G401.6 (cell line): ENCODE measurements around the gene BICD2.

Experiments
- FAIRE-seq: peaks from 2 replicates; lab custom pipeline; 2012; peaks lifted over from hg19 to GRCh38; lab: Jason Lieb, UNC

BICD2 gene

DNA sequence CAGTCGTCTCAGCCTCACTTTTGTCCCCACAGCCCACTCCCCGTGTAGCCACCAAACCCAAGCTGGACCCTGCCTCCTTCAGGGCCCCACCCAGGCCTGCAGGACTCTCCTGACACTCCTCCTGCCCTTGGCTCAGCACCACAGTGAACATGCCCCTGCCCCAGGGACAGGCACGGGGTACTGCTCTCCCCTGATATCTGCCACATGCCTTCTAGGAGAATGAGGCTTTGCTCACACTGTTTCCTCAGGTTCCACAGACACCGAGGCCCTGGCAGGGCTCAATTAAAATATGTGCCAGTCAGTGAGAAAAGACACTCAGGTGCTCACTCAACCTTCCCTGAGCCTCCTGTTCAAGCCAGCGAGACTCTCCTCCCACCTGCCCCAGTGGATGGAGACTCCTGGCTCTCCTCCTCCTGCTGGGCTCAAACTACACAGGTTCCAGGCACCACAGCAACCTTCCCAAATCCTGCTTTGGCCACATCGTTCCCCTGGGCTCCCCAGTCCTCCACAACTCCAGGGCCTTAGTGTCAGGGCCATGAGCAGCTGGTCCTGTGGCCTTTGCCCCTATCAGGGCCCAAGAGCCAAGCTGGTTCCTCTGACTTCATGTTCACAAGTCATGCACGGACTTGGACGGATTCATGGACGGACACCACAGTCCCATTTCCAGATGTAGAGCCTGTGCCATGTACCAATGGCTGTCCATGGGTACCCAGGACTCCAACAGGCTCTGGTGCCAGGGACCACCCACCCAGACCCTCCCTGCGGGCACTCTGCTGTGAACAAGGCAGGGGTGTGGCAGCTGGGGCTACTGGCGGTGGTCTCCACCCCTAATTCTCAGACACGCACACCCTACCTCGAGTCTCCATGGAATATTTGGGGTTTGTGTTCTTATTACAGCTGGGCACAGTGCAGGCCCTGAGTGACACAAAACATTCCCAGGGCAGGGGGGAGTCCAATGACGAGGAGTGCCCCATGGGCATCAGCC lies 36.6 kb downstream of the BICD2 start:
- no peak for FAIRE-seq

DNA sequence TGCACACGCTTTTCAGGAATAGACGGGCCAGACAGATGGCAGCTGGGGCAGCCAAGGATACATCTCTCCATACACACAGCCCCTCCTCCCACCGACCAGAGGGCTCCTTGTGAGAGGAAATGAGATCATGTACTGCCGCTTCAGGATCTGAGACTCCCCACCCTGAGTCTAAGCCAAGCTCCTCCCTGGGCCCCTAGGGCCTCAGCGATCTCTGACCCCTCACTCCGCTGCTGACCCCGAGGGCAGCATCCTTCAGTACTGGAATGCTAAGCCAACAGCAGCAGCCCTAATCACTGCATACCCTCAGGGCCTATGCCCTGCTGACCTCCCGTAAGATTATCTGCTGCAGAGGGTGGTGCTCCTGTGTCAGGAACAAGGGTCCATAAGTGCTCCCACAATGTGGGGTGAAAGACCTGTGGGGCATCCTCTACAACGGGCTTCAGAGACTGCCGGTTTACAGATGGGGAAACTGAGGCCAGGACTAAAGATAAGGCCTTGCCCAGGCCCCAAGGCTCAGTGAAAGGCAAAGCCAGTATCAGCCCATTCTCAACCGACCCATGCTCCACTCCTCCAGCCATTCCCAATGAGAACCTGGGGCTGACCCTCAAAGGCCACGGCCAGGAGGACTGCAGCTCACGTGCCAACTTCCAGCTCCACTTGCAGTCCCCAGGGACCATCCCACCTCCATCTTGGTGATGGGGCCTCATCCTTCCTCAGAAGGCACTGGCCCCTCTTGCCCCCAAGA lies 37.5 kb downstream of the BICD2 start:
- no peak for FAIRE-seq

- no peak for FAIRE-seq
These were observed 38.3 kb downstream of the BICD2 start for GRCh38 chr9:92726348-92726747.

- FAIRE-seq = no peak
These were observed 38.9 kb downstream of the BICD2 start for GRCh38 chr9:92725766-92726165.

- no peak for FAIRE-seq
These were observed 39.4 kb downstream of the BICD2 start for GRCh38 chr9:92725266-92725545.

- FAIRE-seq = no peak
These were observed 39.9 kb downstream of the BICD2 start for GRCh38 chr9:92724528-92725265.

DNA sequence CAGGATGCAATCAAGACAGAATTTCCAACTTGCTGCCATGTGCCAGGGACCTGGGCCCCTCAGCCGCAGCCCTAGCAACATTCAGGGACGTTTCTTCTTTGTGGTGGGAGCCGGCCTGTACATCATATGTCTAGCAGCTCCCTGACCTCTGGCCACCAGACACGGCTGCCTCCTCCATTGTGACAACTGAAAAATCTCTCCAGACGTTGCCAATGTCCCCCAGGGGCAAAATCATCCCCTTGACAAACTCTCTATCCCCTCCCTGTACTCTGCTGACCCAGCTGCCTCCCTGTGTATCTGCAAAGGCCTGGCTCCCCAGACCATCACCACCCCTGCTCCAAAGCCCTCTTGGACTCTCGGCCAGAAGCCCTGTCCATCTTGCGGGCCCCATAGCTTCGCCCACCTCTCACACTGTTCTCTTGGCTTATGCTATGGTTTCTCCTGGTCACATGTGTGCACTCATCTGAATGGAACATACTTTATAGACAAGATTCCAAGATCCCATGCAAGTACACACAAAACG lies 40.8 kb downstream of the BICD2 start:
- no peak for FAIRE-seq

DNA sequence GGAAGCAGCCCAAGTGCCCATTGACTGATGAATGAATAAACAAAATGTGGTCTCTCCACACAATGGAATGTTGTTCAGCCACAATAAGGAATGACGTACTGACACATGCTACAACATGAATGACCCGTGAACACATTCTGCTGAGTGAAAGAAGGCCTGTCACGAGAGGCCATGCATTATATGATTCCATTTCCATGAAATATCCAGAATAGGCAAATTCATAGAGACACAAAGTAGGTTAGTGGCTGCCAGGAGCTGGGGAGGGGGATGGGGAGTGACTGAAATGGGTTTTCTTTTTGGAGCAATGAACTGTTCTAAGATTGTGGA lies 41.4 kb downstream of the BICD2 start:
- FAIRE-seq = no peak

GRCh38 chr9:92722386-92723298 lies 42.0 kb downstream of the BICD2 start:
- FAIRE-seq = no peak

GRCh38 chr9:92721548-92721947 lies 43.1 kb downstream of the BICD2 start:
- no peak for FAIRE-seq

GRCh38 chr9:92720807-92721535 lies 43.7 kb downstream of the BICD2 start:
- no peak for FAIRE-seq

DNA sequence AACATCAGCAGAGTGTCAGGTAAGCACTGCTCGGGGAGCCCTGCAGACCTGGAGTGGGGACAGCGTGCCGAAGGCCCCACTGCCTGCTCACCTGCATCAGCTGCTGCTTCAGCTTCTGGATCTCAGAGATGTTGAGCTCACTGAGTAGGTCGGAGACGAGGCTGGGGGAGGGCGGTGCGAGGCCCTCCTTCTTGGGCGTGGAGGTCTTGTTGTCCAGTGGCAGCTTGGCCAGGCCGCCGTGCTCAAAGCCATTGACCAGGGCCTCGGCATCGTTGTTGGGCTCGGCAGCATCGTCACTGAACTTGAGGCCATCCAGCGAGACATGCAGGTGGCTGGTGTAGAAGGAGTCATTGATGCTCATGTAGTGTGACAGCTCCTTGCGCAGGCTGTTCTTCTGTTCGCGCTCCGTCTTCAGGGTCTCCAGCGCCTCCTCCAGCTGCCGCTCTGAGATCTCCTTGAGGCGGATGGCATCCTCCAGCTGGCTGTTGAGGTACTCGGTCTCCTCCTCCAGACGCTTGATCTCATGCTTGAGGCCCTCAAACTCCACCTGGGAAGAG lies 44.3 kb downstream of the BICD2 start:
- no peak for FAIRE-seq

- FAIRE-seq = no peak
These were observed 45.5 kb downstream of the BICD2 start for GRCh38 chr9:92719028-92719647.

DNA sequence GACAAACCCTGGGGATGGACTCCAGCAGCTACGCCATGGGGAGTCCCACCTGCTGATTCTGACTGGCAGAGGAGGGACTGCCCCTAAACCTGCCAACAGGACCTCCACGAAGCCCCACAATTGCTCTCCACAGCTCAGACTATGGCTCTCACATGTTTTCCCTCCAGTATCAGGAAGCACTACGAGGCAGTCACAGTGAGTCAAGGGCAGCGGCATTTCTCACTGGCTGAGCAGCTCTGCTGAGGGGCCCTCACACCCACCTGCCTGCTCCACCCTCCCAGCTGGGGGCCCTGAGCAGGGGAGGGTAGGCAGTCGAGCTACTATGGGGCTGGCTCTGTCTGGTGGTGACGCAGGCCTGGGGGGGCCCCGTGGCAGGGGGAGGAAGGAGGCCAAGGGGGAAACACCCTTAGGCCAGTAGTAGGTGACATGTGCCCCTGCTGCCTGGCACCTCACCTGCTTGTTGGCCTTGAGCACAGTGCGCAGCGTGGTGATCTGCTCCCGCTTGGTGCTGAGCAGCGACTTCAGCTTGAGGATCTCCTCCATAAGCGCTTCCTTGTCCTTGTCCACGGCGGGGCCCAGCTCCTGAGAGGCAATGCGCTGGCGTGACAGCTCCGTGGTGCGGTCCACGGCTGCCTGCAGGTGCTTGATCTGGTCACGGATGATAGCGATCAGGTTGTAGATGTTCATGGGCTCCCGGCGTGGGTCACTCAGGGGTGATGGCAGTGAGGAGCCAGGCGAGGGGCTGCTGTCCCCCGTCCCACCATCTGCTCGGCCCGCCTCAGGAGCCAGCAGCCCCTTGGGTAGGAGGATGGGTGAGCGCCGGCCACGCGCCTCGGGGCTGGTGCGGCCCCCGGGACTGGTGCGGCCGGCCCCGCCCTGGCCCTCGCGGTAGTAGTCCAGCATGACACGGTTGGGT lies 46.3 kb downstream of the BICD2 start:
- no peak for FAIRE-seq

DNA sequence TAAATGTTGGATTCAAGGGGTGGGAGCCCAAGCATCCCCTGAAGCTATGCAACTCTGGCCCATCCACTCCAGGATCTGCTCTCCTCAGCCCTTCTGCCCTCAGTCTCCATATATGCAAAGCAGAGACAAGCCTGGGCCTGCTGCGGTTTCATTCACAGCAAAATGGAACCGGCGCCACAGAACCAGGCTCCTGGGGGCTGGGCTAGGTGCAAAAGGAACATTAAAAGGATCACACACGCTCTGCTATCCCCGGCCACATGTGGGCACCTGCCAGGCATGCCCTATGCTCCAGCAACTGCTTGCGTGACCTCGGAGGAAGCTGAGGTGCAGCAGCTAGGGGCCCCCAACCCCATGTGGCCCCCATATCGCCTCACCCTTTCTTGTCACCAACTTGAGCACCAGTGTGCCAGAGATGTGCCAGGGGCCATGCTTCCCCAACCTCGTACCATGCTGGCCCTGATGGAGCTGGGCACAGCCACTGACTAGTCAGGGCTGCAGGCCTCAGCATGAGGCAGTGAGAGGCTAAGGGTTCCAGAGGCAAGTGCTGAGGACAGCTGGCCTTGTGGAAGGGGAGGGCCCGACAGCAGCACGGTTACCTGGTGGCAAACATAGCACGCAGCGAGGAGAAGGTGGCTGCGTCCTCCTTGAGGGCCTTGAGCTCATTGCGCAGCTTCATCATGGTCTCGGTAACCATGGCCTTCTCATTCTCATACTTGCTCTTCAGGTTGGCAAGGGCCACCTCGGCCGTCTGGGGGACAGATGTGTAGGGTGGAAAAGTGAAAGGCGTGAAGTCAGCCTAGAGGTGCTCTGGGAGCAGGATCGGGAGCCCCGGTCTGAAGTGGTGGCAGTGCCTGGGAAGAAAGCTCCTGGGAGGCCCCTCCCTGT lies 47.2 kb downstream of the BICD2 start:
- no peak for FAIRE-seq

DNA sequence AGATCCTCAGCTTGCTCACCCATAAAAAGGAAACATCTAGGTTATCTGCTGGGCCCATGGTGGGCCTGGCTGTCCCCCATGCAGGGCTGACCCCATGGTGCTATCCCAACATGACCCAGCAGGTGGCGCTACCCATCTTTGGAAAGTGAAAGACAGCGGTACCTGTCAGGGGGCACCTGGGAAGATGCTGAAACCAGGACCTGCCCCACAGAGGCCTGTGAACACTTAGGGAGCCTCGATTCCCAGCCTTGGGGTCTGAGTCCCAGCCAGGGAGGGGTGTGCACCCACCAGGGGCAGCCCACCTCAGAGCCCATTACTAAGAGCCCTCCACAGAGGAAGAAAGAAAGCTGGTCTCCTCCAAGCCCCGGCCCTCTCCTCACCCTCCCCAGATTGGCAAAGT lies 48.1 kb downstream of the BICD2 start:
- FAIRE-seq = no peak

GRCh38 chr9:92715488-92716231 lies 49.0 kb downstream of the BICD2 start:
- no peak for FAIRE-seq
